ENCODE data around the gene CLTCL1. TPM values are rescaled to one million over a fixed set of nuclear protein-coding genes. Genes with fewer than 3 reads are reported as not detected.
A peak's percentile ranks its signal among the peaks of the same experiment; 100 is the strongest.
"Not testable (repeated sequence)": the region's sequence is repeated elsewhere in the genome, so short reads cannot be mapped to it uniquely, and the experiment has no call there.

CLTCL1 gene
- polyA plus RNA-seq, 1 donor, result 2.2 TPM

- not testable (repeated sequence) for H3K4me1 ChIP-seq (ENCODE audit: control insufficient read depth, insufficient read depth, low read length); DNase-seq; H3K36me3 ChIP-seq (ENCODE audit: control insufficient read depth, insufficient read depth, low read length); H3K27me3 ChIP-seq (ENCODE audit: control insufficient read depth, insufficient read depth, low read length); H3K27ac ChIP-seq (ENCODE audit: low read length); H3K4me3 ChIP-seq (ENCODE audit: low read length)
- peaks cover 12% of the 10 kb centered on the region for H3K9me3 ChIP-seq (ENCODE audit: control insufficient read depth, low read depth, low read length)
- no CpG with 5 or more reads among the region's 6 CpGs for WGBS (ENCODE audit: insufficient coverage, low lambda C conversion rate)
Measured at GRCh38 chr22:19323420-19323819, 31.9 kb upstream of the CLTCL1 start.

- Histone ChIP-seq H3K4me3 (ENCODE audit: low read length) (no peak overlapping the region), H3K27ac (ENCODE audit: low read length) (no peak overlapping the region), H3K27me3 (ENCODE audit: control insufficient read depth, insufficient read depth, low read length) (no peaks in the 10 kb centered on the region), H3K36me3 (ENCODE audit: control insufficient read depth, insufficient read depth, low read length) (no peaks in the 10 kb centered on the region), H3K4me1 (ENCODE audit: control insufficient read depth, insufficient read depth, low read length) (no peaks in the 10 kb centered on the region), H3K9me3 (ENCODE audit: control insufficient read depth, low read depth, low read length) (peaks cover 9% of the 10 kb centered on the region)
- WGBS (ENCODE audit: insufficient coverage, low lambda C conversion rate), result 67% methylated on average over 1 of the region's 2 CpGs
- DNase-seq, result no peak
Measured at GRCh38 chr22:19321757-19322156, 30.2 kb upstream of the CLTCL1 start.

- H3K4me1 ChIP-seq (ENCODE audit: control insufficient read depth, insufficient read depth, low read length); H3K36me3 ChIP-seq (ENCODE audit: control insufficient read depth, insufficient read depth, low read length); H3K27ac ChIP-seq (ENCODE audit: low read length); H3K27me3 ChIP-seq (ENCODE audit: control insufficient read depth, insufficient read depth, low read length); H3K4me3 ChIP-seq (ENCODE audit: low read length); DNase-seq: not testable (repeated sequence)
- H3K9me3 ChIP-seq (ENCODE audit: control insufficient read depth, low read depth, low read length), result peaks cover 17% of the 10 kb centered on the region
- WGBS (ENCODE audit: insufficient coverage, low lambda C conversion rate), result no CpG with 5 or more reads among the region's 8 CpGs
Measured at GRCh38 chr22:19320136-19320535, 28.6 kb upstream of the CLTCL1 start.

- DNase-seq, result no peak
- H3K27me3 ChIP-seq (ENCODE audit: control insufficient read depth, insufficient read depth, low read length), result no peaks in the 10 kb centered on the region
- H3K27ac ChIP-seq (ENCODE audit: low read length), result no peak overlapping the region
- H3K4me1 ChIP-seq (ENCODE audit: control insufficient read depth, insufficient read depth, low read length), result no peaks in the 10 kb centered on the region
- H3K9me3 ChIP-seq (ENCODE audit: control insufficient read depth, low read depth, low read length), result peaks cover 17% of the 10 kb centered on the region
- H3K4me3 ChIP-seq (ENCODE audit: low read length), result no peak overlapping the region
- no peaks in the 10 kb centered on the region for H3K36me3 ChIP-seq (ENCODE audit: control insufficient read depth, insufficient read depth, low read length)
Measured at GRCh38 chr22:19319281-19319680, 27.8 kb upstream of the CLTCL1 start.

GRCh38 chr22:19317865-19318264 lies 26.3 kb upstream of the CLTCL1 start:
- H3K27me3 ChIP-seq (ENCODE audit: control insufficient read depth, insufficient read depth, low read length), result no peaks in the 10 kb centered on the region
- no peak overlapping the region for H3K4me3 ChIP-seq (ENCODE audit: low read length)
- no peak for DNase-seq
- no peaks in the 10 kb centered on the region for H3K4me1 ChIP-seq (ENCODE audit: control insufficient read depth, insufficient read depth, low read length)
- H3K36me3 ChIP-seq (ENCODE audit: control insufficient read depth, insufficient read depth, low read length), result no peaks in the 10 kb centered on the region
- H3K27ac ChIP-seq (ENCODE audit: low read length), result no peak overlapping the region
- peaks cover 13% of the 10 kb centered on the region for H3K9me3 ChIP-seq (ENCODE audit: control insufficient read depth, low read depth, low read length)

GRCh38 chr22:19307872-19308271 lies 16.4 kb upstream of the CLTCL1 start:
- Histone ChIP-seq H3K4me1 (ENCODE audit: control insufficient read depth, insufficient read depth, low read length) (no peaks in the 10 kb centered on the region), H3K36me3 (ENCODE audit: control insufficient read depth, insufficient read depth, low read length) (no peaks in the 10 kb centered on the region), H3K27me3 (ENCODE audit: control insufficient read depth, insufficient read depth, low read length) (no peaks in the 10 kb centered on the region), H3K4me3 (ENCODE audit: low read length) (no peak overlapping the region), H3K27ac (ENCODE audit: low read length) (no peak overlapping the region), H3K9me3 (ENCODE audit: control insufficient read depth, low read depth, low read length) (no peaks in the 10 kb centered on the region)
- DNase-seq, result no peak
- WGBS (ENCODE audit: insufficient coverage, low lambda C conversion rate), result no CpG with 5 or more reads among the region's 2 CpGs

- H3K4me3 ChIP-seq (ENCODE audit: low read length); H3K27ac ChIP-seq (ENCODE audit: low read length); H3K36me3 ChIP-seq (ENCODE audit: control insufficient read depth, insufficient read depth, low read length); DNase-seq; H3K4me1 ChIP-seq (ENCODE audit: control insufficient read depth, insufficient read depth, low read length); H3K27me3 ChIP-seq (ENCODE audit: control insufficient read depth, insufficient read depth, low read length); H3K9me3 ChIP-seq (ENCODE audit: control insufficient read depth, low read depth, low read length): not testable (repeated sequence)
- WGBS (ENCODE audit: insufficient coverage, low lambda C conversion rate), result 100% methylated on average over 1 of the region's 6 CpGs
Measured at GRCh38 chr22:19306535-19306934, 15.0 kb upstream of the CLTCL1 start.

GRCh38 chr22:19304547-19304946 lies 13.0 kb upstream of the CLTCL1 start:
- H3K27ac ChIP-seq (ENCODE audit: low read length), result no peak overlapping the region
- H3K9me3 ChIP-seq (ENCODE audit: control insufficient read depth, low read depth, low read length), result no peaks in the 10 kb centered on the region
- no peak for DNase-seq
- no peaks in the 10 kb centered on the region for H3K4me1 ChIP-seq (ENCODE audit: control insufficient read depth, insufficient read depth, low read length)
- 100% methylated on average over 1 of the region's 5 CpGs for WGBS (ENCODE audit: insufficient coverage, low lambda C conversion rate)
- H3K4me3 ChIP-seq (ENCODE audit: low read length), result no peak overlapping the region
- H3K36me3 ChIP-seq (ENCODE audit: control insufficient read depth, insufficient read depth, low read length), result no peaks in the 10 kb centered on the region
- no peaks in the 10 kb centered on the region for H3K27me3 ChIP-seq (ENCODE audit: control insufficient read depth, insufficient read depth, low read length)

GRCh38 chr22:19303785-19304184 lies 12.3 kb upstream of the CLTCL1 start:
- no peak for DNase-seq
- WGBS (ENCODE audit: insufficient coverage, low lambda C conversion rate), result no CpG with 5 or more reads among the region's 1 CpG
- Histone ChIP-seq H3K4me1 (ENCODE audit: control insufficient read depth, insufficient read depth, low read length) (no peaks in the 10 kb centered on the region), H3K27ac (ENCODE audit: low read length) (no peak overlapping the region), H3K27me3 (ENCODE audit: control insufficient read depth, insufficient read depth, low read length) (no peaks in the 10 kb centered on the region), H3K36me3 (ENCODE audit: control insufficient read depth, insufficient read depth, low read length) (no peaks in the 10 kb centered on the region), H3K4me3 (ENCODE audit: low read length) (no peak overlapping the region), H3K9me3 (ENCODE audit: control insufficient read depth, low read depth, low read length) (no peaks in the 10 kb centered on the region)

- DNase-seq, result no peak
- H3K4me3 ChIP-seq (ENCODE audit: low read length), result no peak overlapping the region
- H3K27me3 ChIP-seq (ENCODE audit: control insufficient read depth, insufficient read depth, low read length), result peaks cover 5% of the 10 kb centered on the region
- peaks cover 4% of the 10 kb centered on the region for H3K4me1 ChIP-seq (ENCODE audit: control insufficient read depth, insufficient read depth, low read length)
- peaks cover 4% of the 10 kb centered on the region for H3K9me3 ChIP-seq (ENCODE audit: control insufficient read depth, low read depth, low read length)
- H3K36me3 ChIP-seq (ENCODE audit: control insufficient read depth, insufficient read depth, low read length), result no peaks in the 10 kb centered on the region
- H3K27ac ChIP-seq (ENCODE audit: low read length), result no peak overlapping the region
Measured at GRCh38 chr22:19295733-19296132, 4.2 kb upstream of the CLTCL1 start.

GRCh38 chr22:19292458-19293230 lies 1.1 kb upstream of the CLTCL1 start:
- no peak for DNase-seq
- Histone ChIP-seq H3K36me3 (ENCODE audit: control insufficient read depth, insufficient read depth, low read length) (no peaks in the 10 kb centered on the region), H3K4me1 (ENCODE audit: control insufficient read depth, insufficient read depth, low read length) (peaks cover 4% of the 10 kb centered on the region), H3K27me3 (ENCODE audit: control insufficient read depth, insufficient read depth, low read length) (peaks cover 16% of the 10 kb centered on the region), H3K4me3 (ENCODE audit: low read length) (peak overlapping the region; percentile 61), H3K9me3 (ENCODE audit: control insufficient read depth, low read depth, low read length) (peaks cover 5% of the 10 kb centered on the region), H3K27ac (ENCODE audit: low read length) (no peak overlapping the region)
- WGBS (ENCODE audit: insufficient coverage, low lambda C conversion rate), result 92% methylated on average over 4 of the region's 23 CpGs
